Adrenal gland (tissue), 5 donors: ENCODE measurements around the gene EML1.

Experiments
- POLR2A ChIP-seq, 2 donors: fragments of 450-650 bp; IDR thresholded peaks; one replicate each; pipeline ENCODE4 v1.6.1; 2017; ENCODE audit warnings: antibody characterized with exemption in 2 of 2, mild to moderate bottlenecking in 2 of 2, moderate library complexity in 1 of 2
- TF ChIP-seq, protein P1 (sequence below), 6 experiments: fragments of 450-650 bp in 4 of 6; fragments of 200-600 bp in 2 of 6; sonication (generic) in 1 of 6; IDR thresholded peaks; 1 replicate in 5 of 6; 2 replicates in 1 of 6; pipeline versions ENCODE4 v1.5.1 to v1.8.0; 2016 to 2021; ENCODE audit warnings: antibody characterized with exemption in 6 of 6, mild to moderate bottlenecking in 2 of 6, moderate library complexity in 1 of 6
- donor health status: DM: no; HTN: no; CAD: no.

DNA sequence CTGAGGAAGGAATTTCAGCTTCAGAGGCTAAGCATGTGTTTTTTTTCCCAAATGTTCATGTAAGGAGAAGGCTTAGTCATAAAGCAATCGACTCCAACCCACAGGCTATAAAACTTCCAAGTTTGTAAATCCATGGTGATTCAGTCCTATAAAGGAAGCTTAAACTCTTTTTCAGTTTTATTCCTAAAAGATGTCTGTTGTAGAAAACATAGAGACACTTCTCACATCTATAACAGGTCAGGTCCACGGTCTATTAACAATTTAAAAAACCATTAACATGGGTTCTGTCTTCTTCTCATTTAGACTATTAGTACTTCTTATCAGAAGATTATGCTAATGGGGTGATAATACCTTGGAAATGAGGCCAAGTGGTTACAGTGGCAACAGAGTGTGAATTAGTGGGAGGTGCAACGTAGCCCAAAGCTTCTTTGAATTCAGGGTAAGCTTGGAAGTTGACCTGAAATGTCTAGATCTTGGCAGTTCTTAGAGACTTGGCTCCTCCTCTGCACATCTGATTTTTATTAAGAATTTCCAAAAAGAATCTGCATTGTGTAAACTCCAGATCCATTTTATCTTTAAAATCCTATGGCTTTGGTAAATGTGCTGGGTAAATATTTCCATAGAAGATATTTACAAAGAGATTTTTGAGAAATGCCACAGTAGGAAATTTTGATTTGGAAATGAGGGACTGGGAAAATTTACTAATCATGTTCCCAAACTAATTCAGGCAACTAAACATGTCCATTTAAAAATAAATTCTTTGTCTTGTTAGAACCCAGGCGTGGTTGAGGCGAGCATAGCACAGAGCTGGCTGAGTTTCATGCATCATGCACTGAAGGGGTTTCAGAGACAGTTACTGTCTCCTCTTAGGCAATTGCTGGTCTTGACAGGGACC is 86.4 kb downstream of the EML1 start:
- TF ChIP-seq, protein P1, sequence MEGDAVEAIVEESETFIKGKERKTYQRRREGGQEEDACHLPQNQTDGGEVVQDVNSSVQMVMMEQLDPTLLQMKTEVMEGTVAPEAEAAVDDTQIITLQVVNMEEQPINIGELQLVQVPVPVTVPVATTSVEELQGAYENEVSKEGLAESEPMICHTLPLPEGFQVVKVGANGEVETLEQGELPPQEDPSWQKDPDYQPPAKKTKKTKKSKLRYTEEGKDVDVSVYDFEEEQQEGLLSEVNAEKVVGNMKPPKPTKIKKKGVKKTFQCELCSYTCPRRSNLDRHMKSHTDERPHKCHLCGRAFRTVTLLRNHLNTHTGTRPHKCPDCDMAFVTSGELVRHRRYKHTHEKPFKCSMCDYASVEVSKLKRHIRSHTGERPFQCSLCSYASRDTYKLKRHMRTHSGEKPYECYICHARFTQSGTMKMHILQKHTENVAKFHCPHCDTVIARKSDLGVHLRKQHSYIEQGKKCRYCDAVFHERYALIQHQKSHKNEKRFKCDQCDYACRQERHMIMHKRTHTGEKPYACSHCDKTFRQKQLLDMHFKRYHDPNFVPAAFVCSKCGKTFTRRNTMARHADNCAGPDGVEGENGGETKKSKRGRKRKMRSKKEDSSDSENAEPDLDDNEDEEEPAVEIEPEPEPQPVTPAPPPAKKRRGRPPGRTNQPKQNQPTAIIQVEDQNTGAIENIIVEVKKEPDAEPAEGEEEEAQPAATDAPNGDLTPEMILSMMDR (IDR thresholded peaks at IDR 0.05) = no peak
- no peak for TF ChIP-seq POLR2A (IDR thresholded peaks at IDR 0.05)
